ENCODE data around the gene PDE1C.

DNA sequence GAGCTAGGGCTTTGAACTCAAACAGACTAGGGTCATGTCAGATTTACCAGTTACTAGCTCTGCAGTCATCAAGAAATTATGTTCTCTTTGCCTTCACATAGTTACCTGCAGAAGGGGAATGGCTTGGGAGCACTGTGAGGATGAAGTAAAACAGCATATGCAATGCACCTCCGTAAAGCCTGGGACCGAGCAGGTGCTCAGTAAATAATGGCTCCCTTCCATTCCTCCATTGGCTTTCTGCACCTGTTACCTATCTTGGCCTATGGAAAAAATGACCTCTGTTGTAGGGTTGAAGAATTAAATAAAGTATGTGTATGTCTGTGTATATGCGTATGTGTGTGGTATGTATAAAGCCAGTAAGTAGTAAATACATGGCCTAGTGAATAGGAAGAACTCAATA, 78.8 kb downstream of the PDE1C start:
- TF ChIP-seq, protein P1, sequence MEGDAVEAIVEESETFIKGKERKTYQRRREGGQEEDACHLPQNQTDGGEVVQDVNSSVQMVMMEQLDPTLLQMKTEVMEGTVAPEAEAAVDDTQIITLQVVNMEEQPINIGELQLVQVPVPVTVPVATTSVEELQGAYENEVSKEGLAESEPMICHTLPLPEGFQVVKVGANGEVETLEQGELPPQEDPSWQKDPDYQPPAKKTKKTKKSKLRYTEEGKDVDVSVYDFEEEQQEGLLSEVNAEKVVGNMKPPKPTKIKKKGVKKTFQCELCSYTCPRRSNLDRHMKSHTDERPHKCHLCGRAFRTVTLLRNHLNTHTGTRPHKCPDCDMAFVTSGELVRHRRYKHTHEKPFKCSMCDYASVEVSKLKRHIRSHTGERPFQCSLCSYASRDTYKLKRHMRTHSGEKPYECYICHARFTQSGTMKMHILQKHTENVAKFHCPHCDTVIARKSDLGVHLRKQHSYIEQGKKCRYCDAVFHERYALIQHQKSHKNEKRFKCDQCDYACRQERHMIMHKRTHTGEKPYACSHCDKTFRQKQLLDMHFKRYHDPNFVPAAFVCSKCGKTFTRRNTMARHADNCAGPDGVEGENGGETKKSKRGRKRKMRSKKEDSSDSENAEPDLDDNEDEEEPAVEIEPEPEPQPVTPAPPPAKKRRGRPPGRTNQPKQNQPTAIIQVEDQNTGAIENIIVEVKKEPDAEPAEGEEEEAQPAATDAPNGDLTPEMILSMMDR (conservative IDR thresholded peaks at IDR 0.05) = no peak
- TF ChIP-seq ZFX (IDR thresholded peaks at IDR 0.05) = no peak
